Measurements from ENCODE around the gene RGS2.
A peak's percentile ranks its signal among the peaks of the same experiment; 100 is the strongest.

The RGS2 gene

GRCh38 chr1:192805832-192806323 is 3.0 kb upstream of the RGS2 start (continued):
- TF ChIP-seq INSM2 (tag by site-specific recombination; IDR thresholded peaks at IDR 0.05) (0 out of 2 replicates have a peak, but pooled peaks have one; percentile 34), ZNF654 (tag by site-specific recombination; IDR thresholded peaks at IDR 0.05; ENCODE audit: low read depth) (peak; percentile 81), ZBTB21 (tag by site-specific recombination; IDR thresholded peaks at IDR 0.05) (no peak), ZNF664 (tag by site-specific recombination; IDR thresholded peaks at IDR 0.05) (peak; percentile 99), ZNF2 (tag by site-specific recombination; IDR thresholded peaks at IDR 0.05) (peak; percentile 67; the same call in 1 of the 2 replicates)
- TF ChIP-seq, protein P1, sequence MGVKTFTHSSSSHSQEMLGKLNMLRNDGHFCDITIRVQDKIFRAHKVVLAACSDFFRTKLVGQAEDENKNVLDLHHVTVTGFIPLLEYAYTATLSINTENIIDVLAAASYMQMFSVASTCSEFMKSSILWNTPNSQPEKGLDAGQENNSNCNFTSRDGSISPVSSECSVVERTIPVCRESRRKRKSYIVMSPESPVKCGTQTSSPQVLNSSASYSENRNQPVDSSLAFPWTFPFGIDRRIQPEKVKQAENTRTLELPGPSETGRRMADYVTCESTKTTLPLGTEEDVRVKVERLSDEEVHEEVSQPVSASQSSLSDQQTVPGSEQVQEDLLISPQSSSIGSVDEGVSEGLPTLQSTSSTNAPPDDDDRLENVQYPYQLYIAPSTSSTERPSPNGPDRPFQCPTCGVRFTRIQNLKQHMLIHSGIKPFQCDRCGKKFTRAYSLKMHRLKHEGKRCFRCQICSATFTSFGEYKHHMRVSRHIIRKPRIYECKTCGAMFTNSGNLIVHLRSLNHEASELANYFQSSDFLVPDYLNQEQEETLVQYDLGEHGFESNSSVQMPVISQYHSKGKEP (tag by site-specific recombination; IDR thresholded peaks at IDR 0.05), result peak; percentile 64

GRCh38 chr1:192807211-192808162 is 1.4 kb upstream of the RGS2 start:
- Histone ChIP-seq H3K4me1 (ENCODE audit: control insufficient read depth, insufficient read depth, low read length) (0 out of 2 replicates have a peak, but pooled peaks cover 5% of the 10 kb centered on the region), H3K4me3 (ENCODE audit: low read depth, low read length) (no peak overlapping the region), H3K36me3 (ENCODE audit: control insufficient read depth in 2 of 2, insufficient read depth in 1 of 2, low read length in 2 of 2) (peaks cover 0 to 19% of the 10 kb centered on the region in 2 experiments; a peak in 1 of 3 replicates), H3K9me3 (ENCODE audit: control insufficient read depth, insufficient read depth, low read depth, low read length) (no peaks in the 10 kb centered on the region), H3K27ac (ENCODE audit: extremely low read depth, low read depth, low read length) (no peak overlapping the region)
- ChIA-PET CTCF (interaction anchor here (0.5 to 3.8 kb wide), 12 partner anchors 18 to 515 kb away, joined by 3 to 56 read pairs (median 4); no protein-coding TSS in a partner anchor), POLR2A (interaction anchor here (1.1 to 2.4 kb wide), 2 partner anchors 251 to 252 kb away, joined by 3 to 14 read pairs; partner anchors contain the start of genes RO60 and UCHL5)
- peak; percentile 35; the same call in 1 of the 2 replicates for TF ChIP-seq PRDM1 (tag by site-specific recombination; IDR thresholded peaks at IDR 0.05)
- peak; percentile 59; the same call in 1 of the 2 replicates for TF ChIP-seq GFI1B (tag by site-specific recombination; IDR thresholded peaks at IDR 0.05)
- no peak for TF ChIP-seq ZNF785 (tag by site-specific recombination; IDR thresholded peaks at IDR 0.05)

DNA sequence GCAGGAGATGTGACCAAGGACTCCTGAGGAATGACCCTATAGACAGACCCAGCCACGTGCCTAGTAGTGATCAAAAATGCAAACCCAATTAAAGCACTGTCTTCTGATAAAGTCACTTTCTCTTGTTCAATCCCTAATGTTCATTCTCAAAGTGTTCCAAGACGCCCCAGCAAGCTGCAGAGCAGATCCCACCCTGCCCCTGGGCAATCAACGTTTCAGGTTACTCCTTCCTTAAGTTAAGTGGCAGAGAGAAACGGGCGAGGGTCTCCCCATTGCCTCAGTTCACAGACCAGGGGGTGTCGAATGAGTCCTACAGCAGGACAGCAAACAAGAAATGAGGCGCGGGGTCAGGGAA is 699 bp upstream of the RGS2 start:
- POLR2A ChIA-PET, result interaction anchor here (2.4 kb wide), 1 partner anchor 250 kb away, joined by 14 read pairs; the partner anchor contains the start of genes RO60 and UCHL5
- 0 out of 2 replicates have a peak, but pooled peaks cover 5% of the 10 kb centered on the region for H3K4me1 ChIP-seq (ENCODE audit: control insufficient read depth, insufficient read depth, low read length)

More for the DNA sequence above, 699 bp upstream of the RGS2 start:
- Histone ChIP-seq H3K9me3 (ENCODE audit: control insufficient read depth, insufficient read depth, low read depth, low read length) (no peaks in the 10 kb centered on the region), H3K36me3 (ENCODE audit: control insufficient read depth in 2 of 2, insufficient read depth in 1 of 2, low read length in 2 of 2) (peaks cover 0 to 19% of the 10 kb centered on the region in 2 experiments; a peak in 1 of 3 replicates), H3K4me3 (ENCODE audit: low read depth, low read length) (peak overlapping the region; percentile 86), H3K27ac (ENCODE audit: extremely low read depth, low read depth, low read length) (peak overlapping the region; percentile 18; the same call in 1 of the 2 replicates)
- TF ChIP-seq ZFP37 (tag by site-specific recombination; IDR thresholded peaks at IDR 0.05) (0 out of 2 replicates have a peak, but pooled peaks have one; percentile 14), ZNF174 (tag by site-specific recombination; IDR thresholded peaks at IDR 0.05) (no peak), ZBTB48 (tag by site-specific recombination; IDR thresholded peaks at IDR 0.05) (peak; percentile 42; the same call in 1 of the 2 replicates), ZNF335 (tag by site-specific recombination; conservative IDR thresholded peaks at IDR 0.05) (peak; percentile 58), ZBTB8A (tag by site-specific recombination; IDR thresholded peaks at IDR 0.05) (no peak), ZNF639 (tag by site-specific recombination; IDR thresholded peaks at IDR 0.05) (no peak)
- CTCF ChIA-PET, result interaction anchor here (0.5 to 3.8 kb wide), 8 partner anchors 19 to 347 kb away, joined by 3 to 56 read pairs (median 4); no protein-coding TSS in a partner anchor

All from HEK293 (cell line).